HG03378 (cell line): ENCODE data around the gene SPATA31E1.
"Not testable (repeated sequence)": the region's sequence is repeated elsewhere in the genome, so short reads cannot be mapped to it uniquely, and the experiment has no call there.

ENCODE experiments used
- ATAC-seq: cut with Tn5 transposase; IDR thresholded peaks from one replicate; pipeline ENCODE4 v1.9.1; 2021; ENCODE audit warnings: mild to moderate bottlenecking, moderate library complexity; ENCODE audit not compliant: unreplicated experiment

The SPATA31E1 gene

DNA sequence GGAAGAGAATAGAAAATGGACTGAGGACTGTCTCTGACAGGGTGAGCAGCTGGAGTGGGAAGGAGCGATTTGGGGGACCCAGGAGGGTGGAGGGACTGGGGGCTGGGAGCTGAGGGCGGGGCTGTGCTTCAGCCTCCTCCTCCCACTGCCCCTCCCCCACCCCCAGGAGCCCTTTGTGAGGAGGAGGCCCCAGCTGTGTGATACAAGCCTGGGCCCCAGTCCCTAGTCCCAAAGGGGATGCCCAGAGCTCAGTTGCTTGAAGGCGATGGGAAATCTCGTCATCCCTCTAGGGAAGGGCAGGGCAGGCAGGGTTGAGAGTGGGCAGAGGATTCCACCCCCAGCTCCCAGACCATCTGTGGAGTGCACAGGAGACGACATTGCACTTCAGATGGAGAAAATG lies at the start of gene SPATA31E1:
Gene SPATA31E1 (plus strand): TSS at position 251 of the 400 bp plus-strand sequence. CDS start 15 bp downstream, at position 266.
- no peak for ATAC-seq

DNA sequence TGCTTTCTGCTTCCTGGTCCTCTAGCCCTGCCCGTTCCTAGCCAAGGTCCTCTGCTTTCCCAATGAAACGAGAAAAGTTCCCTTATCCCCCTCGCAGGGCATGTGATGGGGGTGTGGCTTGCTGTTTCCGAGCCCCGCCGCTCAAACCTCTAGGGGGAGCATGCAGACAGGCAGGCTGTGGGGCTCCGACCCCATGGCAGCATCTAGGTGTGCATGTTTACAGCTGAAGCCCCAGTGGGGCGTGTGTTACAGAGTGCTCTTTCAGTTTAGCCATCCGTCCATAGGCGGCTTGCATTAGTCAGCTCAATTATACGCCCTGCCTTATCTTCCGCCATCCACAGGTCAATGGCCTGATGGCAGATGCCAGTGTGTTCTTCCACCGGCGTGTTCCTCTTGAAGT lies 48.3 kb upstream of the SPATA31E1 start:
- ATAC-seq, result no peak

- no peak for ATAC-seq
Measured at GRCh38 chr9:87836536-87836935, 46.1 kb upstream of the SPATA31E1 start.

GRCh38 chr9:87836951-87837705 lies 45.5 kb upstream of the SPATA31E1 start:
- ATAC-seq, result no peak

- ATAC-seq, result no peak
Measured at GRCh38 chr9:87840134-87840533, 42.5 kb upstream of the SPATA31E1 start.

- ATAC-seq, result no peak
Measured at GRCh38 chr9:87842878-87843585, 39.6 kb upstream of the SPATA31E1 start.

GRCh38 chr9:87844506-87844905 lies 38.2 kb upstream of the SPATA31E1 start:
- ATAC-seq, result no peak

- not testable (repeated sequence) for ATAC-seq
Measured at GRCh38 chr9:87847817-87848216, 34.9 kb upstream of the SPATA31E1 start.

DNA sequence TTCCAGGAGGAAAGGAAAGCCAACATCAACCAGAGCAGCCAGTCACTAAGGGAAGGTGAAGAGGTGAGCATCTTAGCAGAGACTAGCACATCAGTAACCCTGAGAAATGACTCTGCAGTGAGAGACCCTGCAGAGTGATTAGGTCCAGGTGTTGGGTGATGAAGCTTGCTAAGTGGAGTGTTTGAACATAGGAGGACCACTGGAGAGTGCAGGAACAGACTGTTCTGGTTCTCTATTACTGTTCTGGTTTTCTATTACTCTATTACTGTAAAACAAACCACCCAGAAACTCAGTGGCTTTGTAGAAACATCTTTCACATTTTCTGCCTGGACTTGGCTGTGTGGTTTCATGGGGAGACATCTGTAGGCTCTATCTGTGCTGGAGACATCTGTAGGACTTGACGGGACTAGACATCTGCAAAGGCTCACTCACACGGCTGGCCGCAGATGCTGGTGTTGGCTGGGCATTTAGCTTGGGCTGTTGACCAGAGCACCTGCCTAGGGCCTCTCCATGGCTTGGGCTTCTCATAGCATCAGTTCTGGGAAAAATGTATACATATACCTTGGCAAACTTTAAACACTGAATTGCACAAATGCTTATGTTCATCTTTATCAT lies 33.4 kb upstream of the SPATA31E1 start:
- ATAC-seq, result no peak

- ATAC-seq, result no peak
Measured at GRCh38 chr9:87850391-87850790, 32.3 kb upstream of the SPATA31E1 start.

GRCh38 chr9:87851186-87851585 lies 31.5 kb upstream of the SPATA31E1 start:
- ATAC-seq, result not testable (repeated sequence)

GRCh38 chr9:87853302-87853701 lies 29.4 kb upstream of the SPATA31E1 start:
- no peak for ATAC-seq

DNA sequence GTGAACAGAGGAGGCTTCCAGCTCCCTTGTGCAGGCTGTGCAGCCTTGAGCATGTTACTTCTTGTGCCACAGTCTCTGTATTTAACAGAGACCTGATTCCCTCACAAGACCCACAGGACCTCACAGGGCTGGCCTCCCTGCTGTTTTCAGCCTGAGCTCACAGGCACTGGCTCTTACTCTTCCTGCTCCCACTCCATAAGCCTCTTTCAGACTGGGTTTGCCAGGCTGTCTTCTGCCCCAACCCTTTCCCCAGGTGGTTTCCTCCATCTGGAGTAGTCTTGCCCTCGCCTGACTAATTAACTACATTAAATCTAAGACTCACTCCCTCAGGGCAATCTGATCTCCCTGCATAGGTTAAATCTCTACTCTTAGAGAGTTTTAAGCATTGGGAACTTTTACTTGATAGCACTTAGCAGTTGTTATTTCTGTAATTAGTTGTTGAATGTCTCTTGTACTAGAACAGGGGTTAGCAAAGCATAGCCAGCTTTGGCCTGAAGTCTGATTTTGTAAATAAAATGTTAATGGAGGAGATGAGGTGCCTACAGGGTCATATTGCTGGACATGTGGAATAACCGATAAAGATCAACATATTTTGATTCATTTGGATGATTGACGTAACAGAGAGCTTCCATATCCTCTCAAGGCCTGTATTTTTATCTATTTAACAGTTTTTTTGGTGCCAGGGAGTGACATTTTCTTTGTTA lies 28.6 kb upstream of the SPATA31E1 start:
- no peak for ATAC-seq

DNA sequence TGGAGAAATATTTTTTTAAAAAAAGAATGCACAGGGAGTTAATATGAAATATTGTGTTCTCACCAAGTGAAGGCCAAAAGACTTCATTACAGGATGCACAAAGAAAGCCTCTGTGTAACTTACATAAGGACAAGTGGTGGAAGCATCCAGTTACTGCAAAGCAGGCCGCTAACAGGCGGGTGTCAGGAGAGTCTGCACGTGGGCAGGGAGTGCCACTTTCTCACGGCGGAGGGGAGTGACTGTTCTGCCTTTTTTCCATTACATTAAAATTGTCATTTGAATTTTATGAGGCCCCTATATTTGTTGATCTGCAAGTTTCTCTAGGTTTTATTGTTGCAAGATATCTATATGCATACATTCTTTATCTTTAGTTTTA lies 28.1 kb upstream of the SPATA31E1 start:
- no peak for ATAC-seq

GRCh38 chr9:87855061-87855460 lies 27.6 kb upstream of the SPATA31E1 start:
- no peak for ATAC-seq

- ATAC-seq, result no peak
Measured at GRCh38 chr9:87857141-87857947, 25.3 kb upstream of the SPATA31E1 start.

GRCh38 chr9:87857948-87858335 lies 24.7 kb upstream of the SPATA31E1 start:
- no peak for ATAC-seq

GRCh38 chr9:87859137-87859536 lies 23.5 kb upstream of the SPATA31E1 start:
- no peak for ATAC-seq

DNA sequence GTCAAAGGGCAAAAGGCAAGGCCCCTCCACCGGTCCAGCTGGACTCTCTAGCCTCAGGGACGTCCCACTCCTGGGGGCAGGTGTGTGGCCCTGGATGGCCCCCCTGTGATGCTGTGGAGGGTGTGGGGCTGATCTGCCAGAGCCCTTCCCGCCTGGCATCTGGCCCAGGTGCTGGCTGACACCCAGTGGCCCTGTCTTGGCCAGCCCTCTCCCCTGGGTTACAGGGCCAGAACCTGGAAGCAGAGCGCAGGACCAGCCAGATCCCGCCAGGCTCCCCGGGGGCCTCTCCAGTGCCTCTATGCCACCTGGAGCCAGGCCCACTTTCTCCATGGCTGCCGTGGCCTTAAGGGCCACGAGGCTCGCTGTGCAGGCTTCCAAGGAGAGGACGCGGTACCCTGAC lies 22.9 kb upstream of the SPATA31E1 start:
- no peak for ATAC-seq

- ATAC-seq, result no peak
Measured at GRCh38 chr9:87861332-87861731, 21.3 kb upstream of the SPATA31E1 start.
